HUES48 (cell line): ENCODE data around the gene GPR176.

Experiments
- H3K27ac ChIP-seq: one replicate; pipeline ENCODE4 v1.7.0; 2013; ENCODE audit warnings: low read depth, low read length, inconsistent platforms
- H3K27me3 ChIP-seq: 2 replicates; pipeline ENCODE4 v1.6.1; 2013; ENCODE audit warnings: mild to moderate bottlenecking, low read length; ENCODE audit not compliant: control insufficient read depth, insufficient read depth
- H3K36me3 ChIP-seq: 2 replicates; pipeline ENCODE4 v1.6.1; 2013; ENCODE audit warnings: low read length; ENCODE audit not compliant: control insufficient read depth, insufficient read depth
- H3K4me1 ChIP-seq: 2 replicates; pipeline ENCODE4 v1.6.1; 2013; ENCODE audit warnings: mild to moderate bottlenecking, low read length; ENCODE audit not compliant: control insufficient read depth, insufficient read depth
- H3K4me3 ChIP-seq: 2 replicates; pipeline ENCODE4 v1.5.1; 2013; ENCODE audit warnings: mild to moderate bottlenecking, low read depth, low read length
- H3K9ac ChIP-seq: 2 replicates; pipeline ENCODE4 v1.6.1; 2013; ENCODE audit warnings: mild to moderate bottlenecking, low read depth, low read length, moderate library complexity
- H3K9me3 ChIP-seq: 2 replicates; pipeline ENCODE4 v1.6.1; 2013; ENCODE audit warnings: low read length; ENCODE audit not compliant: control insufficient read depth, insufficient read depth

The GPR176 gene, protein sequence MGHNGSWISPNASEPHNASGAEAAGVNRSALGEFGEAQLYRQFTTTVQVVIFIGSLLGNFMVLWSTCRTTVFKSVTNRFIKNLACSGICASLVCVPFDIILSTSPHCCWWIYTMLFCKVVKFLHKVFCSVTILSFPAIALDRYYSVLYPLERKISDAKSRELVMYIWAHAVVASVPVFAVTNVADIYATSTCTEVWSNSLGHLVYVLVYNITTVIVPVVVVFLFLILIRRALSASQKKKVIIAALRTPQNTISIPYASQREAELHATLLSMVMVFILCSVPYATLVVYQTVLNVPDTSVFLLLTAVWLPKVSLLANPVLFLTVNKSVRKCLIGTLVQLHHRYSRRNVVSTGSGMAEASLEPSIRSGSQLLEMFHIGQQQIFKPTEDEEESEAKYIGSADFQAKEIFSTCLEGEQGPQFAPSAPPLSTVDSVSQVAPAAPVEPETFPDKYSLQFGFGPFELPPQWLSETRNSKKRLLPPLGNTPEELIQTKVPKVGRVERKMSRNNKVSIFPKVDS

GRCh38 chr15:39919748-39920509 lies at the start of gene GPR176:
Gene GPR176 (minus strand): TSS chr15:39920266. CDS start chr15:39920026, 240 bp downstream.
- H3K36me3 ChIP-seq: peaks cover 16% of the 10 kb centered on the region
- H3K27ac ChIP-seq: peak within 1 kb of the TSS; percentile 66
- no peaks in the 10 kb centered on the region for H3K27me3 ChIP-seq
- peak within 1 kb of the TSS; percentile 85 for H3K9ac ChIP-seq
- H3K4me1 ChIP-seq: peaks cover 32% of the 10 kb centered on the region
- H3K9me3 ChIP-seq: no peaks in the 10 kb centered on the region
- H3K4me3 ChIP-seq: peak within 1 kb of the TSS; percentile 82

- Histone ChIP-seq H3K9me3 (no peaks in the 10 kb centered on the region), H3K4me3 (no peak overlapping the region), H3K27ac (no peak overlapping the region), H3K9ac (no peak overlapping the region), H3K27me3 (no peaks in the 10 kb centered on the region), H3K4me1 (no peaks in the 10 kb centered on the region), H3K36me3 (peaks cover 82% of the 10 kb centered on the region)
Measured at GRCh38 chr15:39969002-39969394, 48.9 kb upstream of the GPR176 start.

DNA sequence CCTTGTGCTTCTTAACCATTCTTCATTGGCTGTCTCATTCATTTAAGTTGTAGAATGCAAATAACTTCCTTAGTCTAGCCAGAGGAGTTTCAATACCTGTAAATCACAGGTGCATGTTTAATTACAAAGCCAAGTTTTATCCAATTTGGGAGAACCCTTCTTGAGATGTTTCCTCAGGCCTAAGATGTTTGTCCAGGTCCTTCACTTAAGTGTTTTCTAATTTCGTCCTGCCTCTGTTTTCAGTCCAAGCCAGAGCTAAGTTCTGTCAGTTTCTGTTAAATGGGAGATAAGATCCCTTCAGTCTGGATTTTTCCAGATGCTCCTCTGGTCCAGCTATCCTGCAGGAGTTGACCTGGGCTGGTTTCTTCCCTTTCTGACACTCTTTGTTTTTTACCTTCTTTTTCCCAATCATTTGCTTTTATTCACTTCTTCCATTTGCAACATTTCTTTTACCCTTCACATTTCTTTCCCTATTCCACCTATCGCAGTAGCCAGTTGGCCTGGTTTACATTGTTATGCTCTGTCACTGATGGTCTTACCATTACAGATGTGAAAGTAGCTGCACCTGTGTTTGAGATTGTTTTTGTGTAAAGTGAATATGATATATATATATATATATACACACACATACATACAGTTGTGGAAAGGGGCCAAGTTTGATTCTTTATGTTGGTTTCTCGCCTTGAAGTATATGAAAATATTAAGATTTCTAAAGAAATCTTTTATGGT lies 48.4 kb upstream of the GPR176 start:
- Histone ChIP-seq H3K4me1 (no peaks in the 10 kb centered on the region), H3K27ac (no peak overlapping the region), H3K27me3 (no peaks in the 10 kb centered on the region)

GRCh38 chr15:39966521-39966920 lies 46.5 kb upstream of the GPR176 start:
- Histone ChIP-seq H3K27ac (no peak overlapping the region), H3K4me3 (no peak overlapping the region), H3K36me3 (peaks cover 90% of the 10 kb centered on the region), H3K4me1 (no peaks in the 10 kb centered on the region), H3K9me3 (no peaks in the 10 kb centered on the region), H3K27me3 (no peaks in the 10 kb centered on the region), H3K9ac (no peak overlapping the region)

More for the DNA sequence above, 48.4 kb upstream of the GPR176 start:
- no peak overlapping the region for H3K9ac ChIP-seq
- H3K4me3 ChIP-seq: no peak overlapping the region
- H3K9me3 ChIP-seq: no peaks in the 10 kb centered on the region
- peaks cover 82% of the 10 kb centered on the region for H3K36me3 ChIP-seq

- no peak overlapping the region for H3K4me3 ChIP-seq
- no peak overlapping the region for H3K9ac ChIP-seq
- H3K27ac ChIP-seq: no peak overlapping the region
- H3K4me1 ChIP-seq: peaks cover 8% of the 10 kb centered on the region; the same call in 1 of the 2 replicates
- H3K36me3 ChIP-seq: peaks cover 94% of the 10 kb centered on the region
- H3K9me3 ChIP-seq: no peaks in the 10 kb centered on the region
- H3K27me3 ChIP-seq: no peaks in the 10 kb centered on the region
Measured at GRCh38 chr15:39963786-39964185, 43.7 kb upstream of the GPR176 start.

GRCh38 chr15:39961051-39961450 lies 41.0 kb upstream of the GPR176 start:
- H3K4me1 ChIP-seq: peaks cover 8% of the 10 kb centered on the region; the same call in 1 of the 2 replicates
- no peaks in the 10 kb centered on the region for H3K9me3 ChIP-seq
- no peaks in the 10 kb centered on the region for H3K27me3 ChIP-seq
- H3K4me3 ChIP-seq: no peak overlapping the region
- no peak overlapping the region for H3K9ac ChIP-seq
- H3K27ac ChIP-seq: no peak overlapping the region
- H3K36me3 ChIP-seq: peaks cover 94% of the 10 kb centered on the region

DNA sequence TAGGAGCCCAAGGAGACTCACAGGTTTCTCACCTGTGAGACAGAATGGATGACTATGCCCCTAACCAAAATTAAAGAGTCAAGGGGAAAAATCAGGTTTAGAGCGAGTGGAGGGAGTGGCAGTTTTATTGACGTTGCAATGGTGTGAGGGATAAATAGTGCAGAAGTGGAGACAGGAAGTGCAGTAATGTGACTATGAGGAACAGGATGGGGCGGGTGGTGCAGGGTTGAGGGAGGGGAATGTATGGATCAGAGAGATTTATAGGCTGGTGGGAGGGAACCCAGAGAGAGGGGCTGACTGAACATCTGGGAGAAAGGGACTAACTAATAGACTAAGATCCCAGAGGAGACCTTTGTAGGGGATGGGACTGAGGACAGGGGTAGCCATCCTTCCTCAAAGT lies 40.3 kb upstream of the GPR176 start:
- no peak overlapping the region for H3K27ac ChIP-seq
- H3K9ac ChIP-seq: no peak overlapping the region
- no peaks in the 10 kb centered on the region for H3K27me3 ChIP-seq
- H3K4me3 ChIP-seq: no peak overlapping the region
- peaks cover 94% of the 10 kb centered on the region for H3K36me3 ChIP-seq
- H3K9me3 ChIP-seq: no peaks in the 10 kb centered on the region
- H3K4me1 ChIP-seq: peaks cover 8% of the 10 kb centered on the region; the same call in 1 of the 2 replicates

- no peaks in the 10 kb centered on the region for H3K9me3 ChIP-seq
- H3K27ac ChIP-seq: no peak overlapping the region
- H3K4me1 ChIP-seq: peaks cover 8% of the 10 kb centered on the region; the same call in 1 of the 2 replicates
- no peak overlapping the region for H3K9ac ChIP-seq
- H3K27me3 ChIP-seq: no peaks in the 10 kb centered on the region
- H3K36me3 ChIP-seq: peaks cover 95% of the 10 kb centered on the region
- no peak overlapping the region for H3K4me3 ChIP-seq
Measured at GRCh38 chr15:39959411-39959810, 39.3 kb upstream of the GPR176 start.

GRCh38 chr15:39957481-39957880 lies 37.4 kb upstream of the GPR176 start:
- Histone ChIP-seq H3K4me1 (peaks cover 8% of the 10 kb centered on the region; the same call in 1 of the 2 replicates), H3K36me3 (peaks cover 97% of the 10 kb centered on the region)

GRCh38 chr15:39953521-39953920 lies 33.5 kb upstream of the GPR176 start:
- no peaks in the 10 kb centered on the region for H3K9me3 ChIP-seq
- no peak overlapping the region for H3K4me3 ChIP-seq
- no peak overlapping the region for H3K9ac ChIP-seq
- no peaks in the 10 kb centered on the region for H3K27me3 ChIP-seq
- peaks cover 99% of the 10 kb centered on the region for H3K36me3 ChIP-seq
- no peak overlapping the region for H3K27ac ChIP-seq
- no peaks in the 10 kb centered on the region for H3K4me1 ChIP-seq

More at GRCh38 chr15:39957481-39957880, 37.4 kb upstream of the GPR176 start:
- Histone ChIP-seq H3K27ac (no peak overlapping the region), H3K27me3 (no peaks in the 10 kb centered on the region), H3K9me3 (no peaks in the 10 kb centered on the region), H3K4me3 (no peak overlapping the region), H3K9ac (no peak overlapping the region)
